Neutrophil (primary cell): Measurements from ENCODE around the gene ADAMTS14.

Experiments used
- H3K27ac ChIP-seq: fragments of 200-600 bp; sonication (generic); 2 replicates; pipeline ENCODE4 v1.5.1; 2016; ENCODE audit warnings: mild to moderate bottlenecking, moderate library complexity
- H3K27me3 ChIP-seq: fragments of 200-600 bp; sonication (generic); 2 replicates; pipeline ENCODE4 v1.6.0; 2016; ENCODE audit warnings: mild to moderate bottlenecking
- H3K36me3 ChIP-seq: fragments of 200-600 bp; sonication (generic); 2 replicates; pipeline ENCODE4 v1.5.1; 2017
- H3K4me1 ChIP-seq, 2 experiments: fragments of 200-600 bp in 1 of 2; sonication (generic) in 1 of 2; 1 replicate in 1 of 2; 2 replicates in 1 of 2; pipeline versions ENCODE4 v1.5.1 to v1.6.1; 2013 to 2016; ENCODE audit warnings: low read depth in 1 of 2, low read length in 1 of 2, mild to moderate bottlenecking in 1 of 2, moderate library complexity in 1 of 2; ENCODE audit not compliant: control insufficient read depth in 1 of 2, insufficient read depth in 1 of 2
- H3K4me3 ChIP-seq, 2 experiments: fragments of 200-600 bp in 1 of 2; sonication (generic) in 1 of 2; 1 replicate in 1 of 2; 2 replicates in 1 of 2; pipeline ENCODE4 v1.5.1; 2013 to 2016; ENCODE audit warnings: low read depth in 1 of 2, low read length in 1 of 2, mild to moderate bottlenecking in 1 of 2, moderate library complexity in 1 of 2
- H3K9me3 ChIP-seq: fragments of 200-600 bp; sonication (generic); 2 replicates; pipeline ENCODE4 v1.5.1; 2016
- CTCF ChIP-seq: fragments of 200-600 bp; sonication (generic); IDR thresholded peaks from 2 replicates; pipeline ENCODE4 v1.5.1; 2016; ENCODE audit warnings: antibody characterized with exemption

ADAMTS14 gene

GRCh38 chr10:70648427-70648826 is 23.9 kb upstream of the ADAMTS14 start:
- Histone ChIP-seq H3K4me1 (no peaks in the 10 kb centered on the region), H3K27ac (no peak overlapping the region), H3K4me3 (no peak overlapping the region), H3K9me3 (peaks cover 6% of the 10 kb centered on the region), H3K27me3 (no peaks in the 10 kb centered on the region), H3K36me3 (no peaks in the 10 kb centered on the region)
- no peak for TF ChIP-seq CTCF

- H3K27ac ChIP-seq: no peak overlapping the region
- H3K9me3 ChIP-seq: peaks cover 6% of the 10 kb centered on the region
Measured at GRCh38 chr10:70649526-70649925, 22.8 kb upstream of the ADAMTS14 start.

GRCh38 chr10:70650104-70650503 is 22.2 kb upstream of the ADAMTS14 start:
- no peak overlapping the region for H3K27ac ChIP-seq
- H3K36me3 ChIP-seq: no peaks in the 10 kb centered on the region
- no peak overlapping the region for H3K4me3 ChIP-seq
- H3K27me3 ChIP-seq: no peaks in the 10 kb centered on the region
- TF ChIP-seq CTCF: no peak
- H3K4me1 ChIP-seq: no peaks in the 10 kb centered on the region
- H3K9me3 ChIP-seq: peaks cover 6% of the 10 kb centered on the region

More at GRCh38 chr10:70649526-70649925, 22.8 kb upstream of the ADAMTS14 start:
- Histone ChIP-seq H3K4me3 (no peak overlapping the region), H3K4me1 (no peaks in the 10 kb centered on the region), H3K36me3 (no peaks in the 10 kb centered on the region), H3K27me3 (no peaks in the 10 kb centered on the region)
- no peak for TF ChIP-seq CTCF

- Histone ChIP-seq H3K4me3 (no peak overlapping the region), H3K27ac (no peak overlapping the region), H3K4me1 (no peaks in the 10 kb centered on the region), H3K9me3 (peaks cover 6% of the 10 kb centered on the region), H3K36me3 (no peaks in the 10 kb centered on the region), H3K27me3 (no peaks in the 10 kb centered on the region)
- no peak for TF ChIP-seq CTCF
Measured at GRCh38 chr10:70650718-70651117, 21.6 kb upstream of the ADAMTS14 start.

GRCh38 chr10:70651661-70652060 is 20.6 kb upstream of the ADAMTS14 start:
- no peak overlapping the region for H3K27ac ChIP-seq
- TF ChIP-seq CTCF: no peak
- H3K27me3 ChIP-seq: no peaks in the 10 kb centered on the region
- no peaks in the 10 kb centered on the region for H3K36me3 ChIP-seq
- peaks cover 6% of the 10 kb centered on the region for H3K9me3 ChIP-seq
- H3K4me3 ChIP-seq: no peak overlapping the region
- no peaks in the 10 kb centered on the region for H3K4me1 ChIP-seq
